Keratinocyte (primary cell): ENCODE data around the gene OSBPL5. TPM values are rescaled to one million over a fixed set of nuclear protein-coding genes. Genes with fewer than 3 reads are reported as not detected.

Experiments used
- DNase-seq: peaks from one replicate; pipeline ENCODE4 v3.0.0-alpha.2; 2011; ENCODE audit warnings: low read depth, missing footprints, low spot score
- FAIRE-seq: peaks from 2 replicates; lab custom pipeline; 2011; peaks lifted over from hg19 to GRCh38; lab: Jason Lieb, UNC
- H2AFZ ChIP-seq: 2 replicates; pipeline ENCODE4 v1.6.0; 2012; ENCODE audit warnings: low read length, control low read depth, inconsistent platforms; ENCODE audit not compliant: control insufficient read depth
- H3K27ac ChIP-seq: 2 replicates; pipeline ENCODE4 v1.5.1; 2011; ENCODE audit warnings: low read length; ENCODE audit not compliant: control insufficient read depth, insufficient read depth
- H3K27me3 ChIP-seq: 3 replicates; pipeline ENCODE4 v1.6.0; 2011; ENCODE audit warnings: low read length; ENCODE audit not compliant: control insufficient read depth, insufficient read depth; ENCODE audit errors: extremely low read depth
- H3K36me3 ChIP-seq, 2 experiments: 2 replicates in 1 of 2; 3 replicates in 1 of 2; pipeline ENCODE4 v1.5.1; 2011; ENCODE audit warnings: low read length in 2 of 2, mild to moderate bottlenecking in 1 of 2; ENCODE audit not compliant: control insufficient read depth in 2 of 2, insufficient read depth in 2 of 2; ENCODE audit errors: extremely low read depth in 1 of 2
- H3K4me1 ChIP-seq: 3 replicates; pipeline ENCODE4 v1.5.1; 2011; ENCODE audit warnings: low read length; ENCODE audit not compliant: control insufficient read depth, insufficient read depth; ENCODE audit errors: extremely low read depth
- H3K4me2 ChIP-seq: 3 replicates; pipeline ENCODE4 v1.6.0; 2011; ENCODE audit warnings: low read depth, low read length; ENCODE audit not compliant: control insufficient read depth, insufficient read depth; ENCODE audit errors: extremely low read depth
- H3K4me3 ChIP-seq, 3 experiments: fragments of 200-600 bp in 1 of 3; sonication (generic) in 1 of 3; 2 replicates in 2 of 3; 3 replicates in 1 of 3; pipeline ENCODE4 v1.5.1; 2011 to 2016; ENCODE audit warnings: low read length in 3 of 3, mild to moderate bottlenecking in 3 of 3, control low read depth in 2 of 3, inconsistent platforms in 1 of 3, low read depth in 1 of 3, mixed read lengths in 1 of 3, mixed run types in 1 of 3, moderate library complexity in 1 of 3; ENCODE audit not compliant: control insufficient read depth in 2 of 3, insufficient read depth in 2 of 3; ENCODE audit errors: extremely low read depth in 1 of 3
- H3K79me2 ChIP-seq: 2 replicates; pipeline ENCODE4 v1.6.0; 2012; ENCODE audit warnings: low read length; ENCODE audit not compliant: control insufficient read depth, insufficient read depth
- H3K9ac ChIP-seq: 3 replicates; pipeline ENCODE4 v1.6.0; 2011; ENCODE audit warnings: low read length; ENCODE audit not compliant: control insufficient read depth, insufficient read depth; ENCODE audit errors: extremely low read depth
- H3K9me1 ChIP-seq: 3 replicates; pipeline ENCODE4 v1.6.0; 2011; ENCODE audit warnings: low read length; ENCODE audit not compliant: control insufficient read depth, insufficient read depth; ENCODE audit errors: extremely low read depth
- H3K9me3 ChIP-seq: 2 replicates; pipeline ENCODE4 v1.5.1; 2012; ENCODE audit warnings: low read depth, low read length; ENCODE audit not compliant: control insufficient read depth
- H4K20me1 ChIP-seq: 3 replicates; pipeline ENCODE4 v1.6.0; 2011; ENCODE audit warnings: low read length; ENCODE audit not compliant: control insufficient read depth, insufficient read depth; ENCODE audit errors: extremely low read depth
- CTCF ChIP-seq, 3 experiments: IDR thresholded peaks in 1 of 3; conservative IDR thresholded peaks in 1 of 3; optimal IDR thresholded peaks in 1 of 3; 2 replicates in 2 of 3; 3 replicates in 1 of 3; pipeline versions ENCODE3 to v1.5.1; 2011; ENCODE audit warnings: low read length in 3 of 3, mild to moderate bottlenecking in 3 of 3, moderate library complexity in 2 of 3, control low read depth in 1 of 3, inconsistent platforms in 1 of 3; ENCODE audit not compliant: insufficient read depth in 2 of 3; ENCODE audit errors: extremely low read depth in 1 of 3
- EZH2 ChIP-seq: IDR thresholded peaks from one replicate; pipeline ENCODE4 v1.6.1; 2012; ENCODE audit warnings: inconsistent platforms, mild to moderate bottlenecking, low read length, moderate library complexity
- dilution Hi-C: fragments of 300-500 bp; cut with MboI; formaldehyde crosslinking; loops from one replicate; pipeline ENCODE4 v1.7.0; 2020; ENCODE audit warnings: low sequenced_read_pairs; ENCODE audit not compliant: extremely low pct_ligation_motif_present
- polyA plus RNA-seq, 5 experiments: library from polyadenylated mRNA; depleted of rRNA in 3 of 5; stranded (reverse) in 3 of 5; stranded (forward) in 1 of 5; unstranded in 1 of 5; fragments of >200 nt; gene quantifications; 1 replicate in 1 of 5; 2 replicates in 3 of 5; 3 replicates in 1 of 5; pipeline versions ENCODE4 v1.2.1 to v1.2.3, GENCODE V29; 2011 to 2012; ENCODE audit warnings: missing spikeins in 2 of 5, low read depth in 1 of 5, low replicate concordance in 1 of 5

Gene OSBPL5
- polyA plus RNA-seq, 1 donor (not counting 4 experiments of a cell fraction or from before 2014, with no cell fraction given) = 3.0 TPM

GRCh38 chr11:3177931-3178330 lies 12.8 kb upstream of the OSBPL5 start:
- H3K9me1 ChIP-seq = no peaks in the 10 kb centered on the region
- no peak overlapping the region for H3K4me2 ChIP-seq
- no peaks in the 10 kb centered on the region for H3K36me3 ChIP-seq
- no peak for DNase-seq
- no peaks in the 10 kb centered on the region for H3K79me2 ChIP-seq
- H3K9me3 ChIP-seq = peaks cover 4% of the 10 kb centered on the region
- H2AFZ ChIP-seq = no peak overlapping the region
- H4K20me1 ChIP-seq = no peaks in the 10 kb centered on the region
- H3K27ac ChIP-seq = no peak overlapping the region
- no peak overlapping the region for H3K4me3 ChIP-seq
- H3K4me1 ChIP-seq = no peaks in the 10 kb centered on the region
- H3K9ac ChIP-seq = no peak overlapping the region
- H3K27me3 ChIP-seq = no peaks in the 10 kb centered on the region
- TF ChIP-seq EZH2 = no peak
- no peak for TF ChIP-seq CTCF (optimal IDR thresholded peaks at IDR 0.05 in 1 of 3, IDR thresholded peaks at IDR 0.05 in 1 of 3, conservative IDR thresholded peaks at IDR 0.05 in 1 of 3; ENCODE audit: extremely low read depth in 1 of 3, insufficient read depth in 2 of 3, low read length in 3 of 3)
- no peak for FAIRE-seq
- dilution Hi-C loops = no loop called here

GRCh38 chr11:3176487-3176886 lies 11.4 kb upstream of the OSBPL5 start:
- Histone ChIP-seq H3K27ac (no peak overlapping the region), H3K9ac (no peak overlapping the region), H3K36me3 (no peaks in the 10 kb centered on the region), H3K4me2 (no peak overlapping the region), H2AFZ (no peak overlapping the region), H3K79me2 (no peaks in the 10 kb centered on the region), H3K27me3 (peaks cover 6% of the 10 kb centered on the region), H3K4me3 (no peak overlapping the region), H4K20me1 (no peaks in the 10 kb centered on the region), H3K9me1 (no peaks in the 10 kb centered on the region), H3K4me1 (no peaks in the 10 kb centered on the region), H3K9me3 (peaks cover 4% of the 10 kb centered on the region)
- no peak for DNase-seq
- no peak for FAIRE-seq
- TF ChIP-seq CTCF (optimal IDR thresholded peaks at IDR 0.05 in 1 of 3, IDR thresholded peaks at IDR 0.05 in 1 of 3, conservative IDR thresholded peaks at IDR 0.05 in 1 of 3; ENCODE audit: extremely low read depth in 1 of 3, insufficient read depth in 2 of 3, low read length in 3 of 3) = no peak
- no peak for TF ChIP-seq EZH2
- dilution Hi-C loops = no loop called here
